ENCODE results near the gene RPTN. TPM values are rescaled to one million over a fixed set of nuclear protein-coding genes. Genes with fewer than 3 reads are reported as not detected.
A peak's percentile ranks its signal among the peaks of the same experiment; 100 is the strongest.

RPTN gene
- polyA plus RNA-seq, 3 donors: not detected

DNA sequence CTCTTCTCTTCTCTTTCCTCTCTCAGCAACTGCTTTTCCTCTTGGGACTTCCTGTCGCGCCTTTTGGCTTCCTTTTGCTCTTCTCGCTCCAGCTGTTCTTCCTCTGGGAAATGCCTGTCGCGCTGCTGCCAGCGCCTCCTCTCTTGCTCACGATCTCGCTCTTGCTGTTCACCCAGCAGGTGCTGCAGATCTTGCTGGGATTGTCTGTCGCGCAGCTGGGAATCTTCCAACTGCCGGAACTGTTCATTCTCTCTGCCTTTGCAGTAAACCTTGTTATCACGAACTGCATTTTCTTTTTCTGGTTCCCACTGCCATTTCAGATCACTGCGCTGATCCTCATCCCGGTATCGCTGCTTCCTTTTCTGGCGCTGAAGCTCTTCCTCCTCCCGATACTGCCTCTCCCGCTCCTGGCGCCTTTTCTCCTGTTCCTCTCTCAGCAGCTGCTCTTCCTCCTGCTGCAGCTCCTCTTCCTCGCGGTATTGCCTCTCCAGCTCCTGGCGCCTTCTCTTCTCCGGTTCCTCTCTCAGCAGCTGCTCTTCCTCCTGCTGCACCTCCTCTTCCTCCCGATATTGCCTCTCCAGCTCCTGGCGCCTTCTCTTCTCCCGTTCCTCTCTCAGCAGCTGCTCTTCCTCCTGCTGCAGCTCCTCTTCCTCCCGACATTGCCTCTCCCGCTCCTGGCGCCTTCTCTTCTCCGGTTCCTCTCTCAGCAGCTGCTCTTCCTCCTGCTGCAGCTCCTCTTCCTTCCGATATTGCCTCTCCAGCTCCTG, 49.6 kb downstream of the RPTN start:
- H3K36me3 Mint-ChIP-seq: peaks cover 2 to 3% of the 10 kb centered on the region in 2 donors
- peaks cover 0 to 14% (median 3%) of the 10 kb centered on the region in 7 donors for H3K9me3 Mint-ChIP-seq
- peaks cover 69 to 98% of the 10 kb centered on the region in 2 donors for H3K27me3 ChIP-seq (ENCODE audit: control insufficient read depth in 2 of 2, insufficient read depth in 2 of 2, low read length in 2 of 2)
- H3K9ac ChIP-seq (ENCODE audit: insufficient read depth, low read length, poor library complexity, severe bottlenecking): no peak overlapping the region
- TF ChIP-seq, protein P1, sequence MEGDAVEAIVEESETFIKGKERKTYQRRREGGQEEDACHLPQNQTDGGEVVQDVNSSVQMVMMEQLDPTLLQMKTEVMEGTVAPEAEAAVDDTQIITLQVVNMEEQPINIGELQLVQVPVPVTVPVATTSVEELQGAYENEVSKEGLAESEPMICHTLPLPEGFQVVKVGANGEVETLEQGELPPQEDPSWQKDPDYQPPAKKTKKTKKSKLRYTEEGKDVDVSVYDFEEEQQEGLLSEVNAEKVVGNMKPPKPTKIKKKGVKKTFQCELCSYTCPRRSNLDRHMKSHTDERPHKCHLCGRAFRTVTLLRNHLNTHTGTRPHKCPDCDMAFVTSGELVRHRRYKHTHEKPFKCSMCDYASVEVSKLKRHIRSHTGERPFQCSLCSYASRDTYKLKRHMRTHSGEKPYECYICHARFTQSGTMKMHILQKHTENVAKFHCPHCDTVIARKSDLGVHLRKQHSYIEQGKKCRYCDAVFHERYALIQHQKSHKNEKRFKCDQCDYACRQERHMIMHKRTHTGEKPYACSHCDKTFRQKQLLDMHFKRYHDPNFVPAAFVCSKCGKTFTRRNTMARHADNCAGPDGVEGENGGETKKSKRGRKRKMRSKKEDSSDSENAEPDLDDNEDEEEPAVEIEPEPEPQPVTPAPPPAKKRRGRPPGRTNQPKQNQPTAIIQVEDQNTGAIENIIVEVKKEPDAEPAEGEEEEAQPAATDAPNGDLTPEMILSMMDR (IDR thresholded peaks at IDR 0.05): no peak
- H3K4me3 ChIP-seq (replicated peaks in 1 of 3; ENCODE audit: low read depth in 2 of 3, low read length in 3 of 3): peak overlapping the region in 1 of 3 experiments; percentile 82
- DNase-seq: peak in 1 of 3 donors; percentile 3
- no peak overlapping the region for H3K27ac Mint-ChIP-seq
- H3K4me1 ChIP-seq (ENCODE audit: control insufficient read depth in 1 of 2, insufficient read depth in 2 of 2, low read length in 2 of 2): peaks cover 59% of the 10 kb centered on the region in 2 donors
- peaks cover 24 to 71% of the 10 kb centered on the region in 2 donors for H3K9me3 ChIP-seq (replicated peaks in 1 of 2; ENCODE audit: control insufficient read depth in 1 of 2, insufficient read depth in 1 of 2, low read length in 2 of 2)
- no peaks in the 10 kb centered on the region for H4K20me1 ChIP-seq (ENCODE audit: insufficient read depth, low read length)
- H3K4me1 Mint-ChIP-seq: no peaks in the 10 kb centered on the region
- no peak overlapping the region for H3K27ac ChIP-seq (ENCODE audit: low read depth in 1 of 2, low read length in 2 of 2)
- WGBS (ENCODE audit: insufficient coverage): 6% methylated on average over 31 of the region's 31 CpGs
- no peak overlapping the region for H3K4me3 Mint-ChIP-seq
- intact Hi-C loops (cut with micrococcal nuclease): loop anchor here in 1 of 2 donors (1.0 to 5.0 kb wide), 2 partner anchors 8 to 53 kb away; no protein-coding TSS in a partner anchor
- no peaks in the 10 kb centered on the region for H3K36me3 ChIP-seq (replicated peaks in 1 of 2; ENCODE audit: control insufficient read depth in 1 of 2, insufficient read depth in 2 of 2, low read length in 2 of 2)
- no peaks in the 10 kb centered on the region for H3K79me2 ChIP-seq (ENCODE audit: insufficient read depth, low read length)
- peak overlapping the region; percentile 90 for H2AFZ ChIP-seq (ENCODE audit: insufficient read depth, low read depth, low read length, poor library complexity, severe bottlenecking)
- peaks cover 9 to 18% (median 11%) of the 10 kb centered on the region in 3 donors for H3K27me3 Mint-ChIP-seq (ENCODE audit: low read depth in 3 of 3)
- H3K4me2 ChIP-seq (replicated peaks; ENCODE audit: extremely low read depth, low read length, poor library complexity, severe bottlenecking): peak overlapping the region; percentile 97

DNA sequence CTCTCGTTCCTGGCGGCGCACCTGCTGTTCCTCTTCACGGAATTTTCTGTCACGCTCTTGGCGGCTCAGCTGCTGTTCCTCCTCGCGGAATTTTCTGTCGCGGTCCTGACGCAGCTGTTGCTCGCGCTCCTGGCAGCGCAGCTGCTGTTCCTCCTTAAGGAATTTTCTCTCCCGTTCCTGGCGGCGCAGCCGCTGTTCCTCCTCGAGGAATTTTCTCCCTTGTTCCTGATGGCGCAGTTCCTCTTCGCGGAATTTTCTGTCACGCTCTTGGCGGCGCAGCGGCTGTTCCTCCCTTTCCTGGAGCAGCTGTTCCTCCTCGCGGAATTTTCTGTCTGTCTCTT, 50.2 kb downstream of the RPTN start:
- Histone ChIP-seq H3K27me3 (ENCODE audit: control insufficient read depth in 2 of 2, insufficient read depth in 2 of 2, low read length in 2 of 2) (peaks cover 66 to 98% of the 10 kb centered on the region in 2 donors), H3K4me2 (replicated peaks; ENCODE audit: extremely low read depth, low read length, poor library complexity, severe bottlenecking) (peak overlapping the region; percentile 97), H3K79me2 (ENCODE audit: insufficient read depth, low read length) (no peaks in the 10 kb centered on the region), H3K4me3 (replicated peaks in 1 of 3; ENCODE audit: low read depth in 2 of 3, low read length in 3 of 3) (peak overlapping the region in 1 of 3 experiments; percentile 82), H3K9ac (ENCODE audit: insufficient read depth, low read length, poor library complexity, severe bottlenecking) (no peak overlapping the region), H2AFZ (ENCODE audit: insufficient read depth, low read depth, low read length, poor library complexity, severe bottlenecking) (no peak overlapping the region), H4K20me1 (ENCODE audit: insufficient read depth, low read length) (no peaks in the 10 kb centered on the region), H3K9me3 (replicated peaks in 1 of 2; ENCODE audit: control insufficient read depth in 1 of 2, insufficient read depth in 1 of 2, low read length in 2 of 2) (peaks cover 24 to 66% of the 10 kb centered on the region in 2 donors), H3K4me1 (ENCODE audit: control insufficient read depth in 1 of 2, insufficient read depth in 2 of 2, low read length in 2 of 2) (peaks cover 59% of the 10 kb centered on the region in 2 donors), H3K27ac (ENCODE audit: low read depth in 1 of 2, low read length in 2 of 2) (no peak overlapping the region), H3K36me3 (replicated peaks in 1 of 2; ENCODE audit: control insufficient read depth in 1 of 2, insufficient read depth in 2 of 2, low read length in 2 of 2) (no peaks in the 10 kb centered on the region)
- Mint-ChIP-seq H3K36me3 (peaks cover 2 to 3% of the 10 kb centered on the region in 2 donors), H3K27me3 (ENCODE audit: low read depth in 3 of 3) (peaks cover 11 to 20% (median 12%) of the 10 kb centered on the region in 3 donors), H3K27ac (no peak overlapping the region), H3K9me3 (peaks cover 0 to 13% (median 3%) of the 10 kb centered on the region in 7 donors), H3K4me3 (no peak overlapping the region), H3K4me1 (no peaks in the 10 kb centered on the region)
- no peak for DNase-seq
- TF ChIP-seq, protein P1 (IDR thresholded peaks at IDR 0.05): no peak
- intact Hi-C loops (cut with micrococcal nuclease): loop anchor here in 1 of 2 donors (1.0 to 5.0 kb wide), 2 partner anchors 8 to 53 kb away; no protein-coding TSS in a partner anchor
- WGBS (ENCODE audit: insufficient coverage): 15% methylated on average over 28 of the region's 28 CpGs
